Stimulated activated CD8-positive, alpha-beta memory T cell treated with anti-CD3 and anti-CD28 coated beads, Interleukin-4, amount 100 ng/mL, for 4 hours (primary cell): ENCODE results near the gene DFFA.
"Not testable (repeated sequence)": the region's sequence is repeated elsewhere in the genome, so short reads cannot be mapped to it uniquely, and the experiment has no call there.

Source experiments
- DNase-seq, 2 donors: peaks; one replicate each; pipeline ENCODE4 v3.0.0-alpha.2; 2020; ENCODE audit warnings: low read depth in 2 of 2, low spot score in 1 of 2

The DFFA gene

DNA sequence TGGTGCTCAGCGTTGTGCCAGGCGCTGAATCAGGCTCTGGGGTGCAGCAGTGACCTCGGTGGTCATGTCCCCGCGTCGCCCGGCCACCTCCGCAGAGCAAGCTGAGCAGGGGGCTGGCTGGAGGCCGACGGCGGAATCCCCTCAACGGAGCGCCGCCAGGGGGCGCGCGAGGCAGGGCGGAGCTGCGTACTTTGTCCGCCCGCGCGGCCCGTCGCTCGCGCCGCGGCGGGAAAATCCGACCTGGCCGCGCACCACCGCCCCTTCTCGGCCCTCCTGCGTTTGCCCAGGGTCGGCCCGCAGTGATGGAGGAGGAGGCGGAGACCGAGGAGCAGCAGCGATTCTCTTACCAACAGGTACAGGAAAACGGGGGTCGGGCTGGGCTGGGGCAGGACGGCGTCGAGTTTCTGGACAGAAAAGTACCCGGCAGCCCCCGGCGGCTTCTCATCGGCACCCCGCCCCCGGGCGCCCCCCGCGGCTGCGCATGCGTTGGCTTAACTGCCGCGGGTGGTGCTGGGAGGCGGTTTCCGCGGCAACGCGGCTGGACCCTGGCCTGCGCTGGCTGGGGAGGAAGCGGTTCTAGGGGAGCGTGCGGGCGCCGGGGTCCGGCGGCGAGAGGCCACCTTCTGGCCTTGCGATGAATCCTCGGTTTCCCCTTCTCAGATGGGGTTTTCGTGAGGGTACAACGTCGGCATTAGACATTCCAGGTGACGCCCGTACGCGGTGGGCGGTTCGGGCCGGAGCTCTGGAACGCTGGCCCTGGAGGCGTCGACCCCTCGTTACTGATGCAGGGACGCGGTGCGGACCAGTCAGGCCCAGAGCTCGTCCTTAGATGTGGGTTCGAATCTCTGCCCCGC lies 41.9 kb downstream of the DFFA start, which contains the start of gene CENPS:
CENPS (plus strand) TSS at position 218 of the 854 bp plus-strand sequence; CDS start at position 303, 85 bp downstream.
- DNase-seq, result peak; percentile 83 to 84

DNA sequence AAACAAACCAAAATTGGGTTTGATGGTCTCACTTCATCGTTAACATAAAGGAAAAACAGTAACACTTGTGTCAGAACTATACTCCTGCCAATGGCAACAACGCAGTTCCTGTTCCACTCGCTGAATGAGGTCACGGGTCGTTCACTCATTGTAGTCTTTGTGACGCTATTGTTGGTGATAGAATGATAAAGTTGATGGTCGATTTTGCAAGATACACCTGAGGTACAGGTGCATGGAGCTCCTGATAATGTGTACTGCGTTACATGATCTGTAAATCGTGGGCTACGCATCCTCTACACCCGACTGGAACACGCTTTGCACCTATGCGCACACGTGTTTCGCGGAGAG lies 42.5 kb downstream of the DFFA start:
- no peak for DNase-seq

DNA sequence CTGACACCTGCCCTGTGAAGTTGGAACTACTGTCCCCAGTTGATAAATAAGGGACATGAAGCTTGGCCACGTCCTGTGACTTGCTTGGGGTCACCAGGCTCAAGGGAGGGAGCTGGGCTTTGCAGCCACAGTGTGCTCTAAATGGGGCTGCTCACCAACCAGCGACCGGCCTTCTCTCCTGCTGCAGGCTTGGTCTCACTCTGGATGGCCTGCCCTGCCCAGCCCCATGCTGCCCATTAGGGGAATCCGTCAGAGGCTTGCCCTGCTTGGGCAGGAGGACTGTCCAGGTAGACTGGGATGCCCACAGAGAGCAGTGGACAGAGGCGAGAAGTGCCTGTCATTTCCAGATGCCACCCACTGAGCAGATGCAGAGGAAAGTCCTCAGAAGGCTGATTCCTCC lies 43.3 kb downstream of the DFFA start:
- no peak for DNase-seq

DNA sequence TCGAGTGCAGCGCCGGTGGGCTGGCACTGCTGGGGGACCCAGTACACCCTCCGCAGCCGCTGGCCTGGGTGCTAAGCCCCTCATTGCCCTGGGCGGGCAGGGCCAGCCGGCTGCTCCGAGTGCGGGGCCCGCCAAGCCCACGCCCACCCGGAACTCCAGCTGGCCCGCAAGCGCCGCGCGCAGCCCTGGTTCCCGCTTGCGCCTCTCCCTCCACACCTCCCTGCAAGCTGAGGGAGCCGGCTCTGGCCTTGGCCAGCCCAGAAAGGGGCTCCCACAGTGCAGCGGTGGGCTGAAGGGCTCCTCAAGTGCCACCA lies 45.8 kb downstream of the DFFA start:
- DNase-seq, result not testable (repeated sequence)

DNA sequence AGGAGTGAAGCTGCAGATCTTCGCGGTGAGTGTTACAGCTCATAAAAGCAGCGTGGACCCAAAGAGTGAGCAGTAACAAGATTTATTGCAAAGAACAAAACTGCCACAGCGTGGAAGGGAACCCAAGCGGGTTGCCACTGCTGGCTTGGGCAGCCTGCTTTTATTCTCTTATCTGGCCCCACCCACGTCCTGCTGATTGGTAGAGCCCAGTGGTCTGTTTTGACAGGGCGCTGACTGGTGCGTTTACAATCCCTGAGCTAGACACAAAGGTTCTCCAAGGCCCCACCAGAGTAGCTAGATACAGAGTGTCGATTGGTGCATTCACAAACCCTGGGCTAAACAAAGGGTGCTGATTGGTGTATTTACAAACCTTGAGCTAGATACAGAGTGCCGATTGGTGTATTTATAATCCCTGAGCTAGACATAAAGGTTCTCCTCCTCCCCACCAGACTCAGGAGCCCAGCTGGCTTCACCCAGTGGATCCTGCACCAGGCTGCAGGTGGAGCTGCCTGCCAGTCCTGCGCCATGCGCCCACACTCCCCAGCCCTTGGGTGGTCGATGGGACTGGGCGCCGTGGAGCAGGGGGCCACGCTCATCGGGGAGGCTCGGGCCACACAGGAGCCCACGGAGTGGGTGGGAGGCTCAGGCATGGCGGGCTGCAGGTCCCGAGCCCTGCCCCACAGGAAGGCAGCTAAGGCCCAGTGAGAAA lies 46.3 kb downstream of the DFFA start:
- not testable (repeated sequence) for DNase-seq

DNA sequence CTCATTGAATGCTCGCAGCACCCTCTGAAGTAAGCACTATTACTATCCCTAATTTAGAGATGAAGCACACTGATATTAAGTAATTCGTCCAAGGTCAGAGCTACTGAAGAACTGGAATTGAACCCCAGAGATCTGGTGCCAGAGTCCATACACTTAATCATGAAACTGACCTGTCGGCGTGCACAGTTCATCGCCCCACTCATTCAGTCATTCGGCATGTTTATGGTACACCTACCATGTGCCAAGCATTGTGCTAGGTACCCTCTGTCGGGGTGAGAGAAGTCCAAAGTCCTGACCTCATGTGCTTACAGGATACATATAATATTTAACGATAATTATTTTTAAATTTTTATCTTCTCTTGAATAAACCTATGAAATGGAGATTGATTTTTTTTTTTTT lies 47.7 kb downstream of the DFFA start:
- DNase-seq, result no peak

DNA sequence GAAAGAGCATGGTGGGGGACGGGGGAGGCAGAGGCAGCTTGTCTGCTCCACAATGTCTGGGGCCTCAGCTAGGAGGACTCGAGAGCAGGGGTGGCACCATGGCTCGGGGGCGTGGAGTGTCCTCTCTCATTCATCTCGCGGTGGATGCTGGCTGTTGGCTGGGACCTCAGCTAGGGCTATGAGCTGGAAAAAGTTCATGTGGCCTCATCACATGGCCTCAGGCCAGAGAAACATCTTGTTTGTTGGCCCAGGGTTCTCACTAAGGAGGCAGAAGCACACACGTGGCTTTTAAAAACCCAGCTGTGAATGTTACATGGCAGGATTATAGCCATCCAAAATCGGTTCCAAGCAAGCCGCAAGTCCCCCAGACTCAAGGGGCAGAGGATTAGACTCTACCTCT lies 48.3 kb downstream of the DFFA start:
- no peak for DNase-seq

DNA sequence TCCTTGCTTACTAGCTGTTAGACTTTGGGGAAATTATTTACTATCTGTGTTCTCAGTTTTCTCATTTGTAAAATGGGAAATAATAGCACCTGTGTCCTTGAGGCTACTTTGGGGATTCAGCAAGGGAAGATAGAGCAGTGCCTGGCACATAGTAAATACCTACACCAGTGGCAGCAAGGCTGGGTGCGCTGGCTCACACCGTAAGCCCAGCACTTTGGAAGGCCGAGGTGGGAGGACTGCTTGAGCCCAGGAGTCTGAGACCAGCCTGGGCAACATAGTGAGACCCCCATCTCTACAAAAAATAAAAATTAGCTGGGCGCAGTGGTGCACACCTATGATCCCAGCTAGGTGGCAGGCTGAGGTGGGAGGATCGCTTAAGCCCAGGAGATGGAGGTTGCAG lies 50.7 kb downstream of the DFFA start:
- DNase-seq, result no peak

DNA sequence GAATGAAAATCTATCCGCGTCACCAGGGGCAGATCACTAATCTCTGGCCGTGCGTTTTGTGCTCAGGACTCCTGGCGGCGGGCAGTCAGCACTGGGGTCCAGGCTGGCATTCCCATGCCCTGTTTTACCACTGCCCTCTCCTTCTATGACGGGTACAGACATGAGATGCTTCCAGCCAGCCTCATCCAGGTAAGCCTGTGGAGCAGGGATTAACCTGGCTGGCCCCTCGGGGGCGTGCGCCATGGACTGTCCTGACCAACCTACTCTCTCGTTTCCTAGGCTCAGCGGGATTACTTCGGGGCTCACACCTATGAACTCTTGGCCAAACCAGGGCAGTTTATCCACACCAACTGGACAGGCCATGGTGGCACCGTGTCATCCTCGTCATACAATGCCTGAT lies 53.0 kb downstream of the DFFA start:
- DNase-seq, result no peak

DNA sequence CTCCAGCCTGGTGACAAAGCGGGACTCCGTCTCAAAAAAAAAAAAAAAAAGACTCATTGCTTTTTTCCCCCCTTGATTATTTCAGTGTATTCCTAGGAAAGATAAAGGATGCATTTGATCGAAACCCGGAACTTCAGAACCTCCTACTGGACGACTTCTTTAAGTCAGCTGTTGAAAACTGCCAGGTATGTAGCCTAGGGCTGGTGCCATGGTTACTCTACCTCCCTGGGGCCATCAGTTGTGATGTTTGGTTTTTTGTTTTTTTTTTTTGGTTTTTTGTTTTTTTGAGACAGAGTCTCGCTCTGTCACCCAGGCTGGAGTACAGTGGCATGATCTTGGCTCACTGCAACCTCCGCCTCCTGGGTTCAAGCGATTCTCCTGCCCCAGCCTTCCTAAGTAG lies 53.6 kb downstream of the DFFA start:
- DNase-seq, result not testable (repeated sequence)

DNA sequence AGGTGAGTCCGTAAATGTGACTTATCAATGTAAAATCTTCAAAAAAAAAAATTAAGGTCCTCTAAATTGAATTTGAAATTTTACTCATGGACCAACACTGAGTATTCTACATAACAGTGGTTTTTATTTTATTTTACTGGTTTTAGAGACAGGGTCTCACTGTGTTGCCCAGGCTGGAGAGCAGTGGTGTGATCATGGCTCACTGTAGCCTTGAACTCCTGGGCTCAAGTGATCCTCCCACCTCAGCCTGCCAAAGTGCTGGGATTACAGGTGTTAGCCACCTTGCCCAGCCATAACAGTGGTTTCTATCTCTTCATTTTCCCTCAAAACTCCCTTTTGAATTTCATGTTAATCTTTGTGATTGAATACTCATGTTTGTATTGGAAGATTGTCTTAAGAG lies 56.4 kb downstream of the DFFA start:
- DNase-seq, result not testable (repeated sequence)

DNA sequence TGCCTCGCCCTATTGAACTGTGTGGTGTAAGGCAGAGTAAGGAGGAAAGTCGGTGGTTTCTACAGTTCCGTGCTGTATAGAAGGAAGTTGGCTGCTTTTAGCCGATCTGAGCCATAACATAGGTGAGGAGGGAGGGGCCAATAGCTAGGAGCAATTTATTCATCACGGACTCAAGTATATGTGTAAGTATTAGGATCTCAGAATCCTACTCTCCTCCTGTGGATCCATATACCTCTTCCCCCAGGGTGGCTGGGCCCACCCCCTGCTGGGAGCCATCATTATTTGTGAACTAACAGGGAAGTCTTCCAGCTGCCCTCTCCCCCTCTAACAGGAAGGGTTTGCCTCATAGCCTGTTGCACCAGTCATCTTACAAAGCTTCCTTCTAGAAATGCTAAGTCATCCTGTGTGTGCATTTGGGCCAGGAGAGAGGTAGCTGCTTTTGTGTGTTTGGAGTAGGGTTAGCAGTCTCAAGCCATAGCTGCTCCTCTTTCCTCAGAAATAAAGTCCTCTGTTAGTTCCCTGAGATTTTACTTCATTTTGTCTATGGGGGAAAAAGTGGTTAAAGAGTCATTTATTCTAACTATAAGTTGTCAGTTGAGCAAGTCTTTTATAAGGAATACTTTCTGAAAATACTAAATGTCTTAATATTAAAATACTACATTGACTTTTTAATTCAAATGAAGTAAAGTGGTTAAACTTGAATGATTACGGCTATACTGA lies 57.0 kb downstream of the DFFA start:
- no peak for DNase-seq

DNA sequence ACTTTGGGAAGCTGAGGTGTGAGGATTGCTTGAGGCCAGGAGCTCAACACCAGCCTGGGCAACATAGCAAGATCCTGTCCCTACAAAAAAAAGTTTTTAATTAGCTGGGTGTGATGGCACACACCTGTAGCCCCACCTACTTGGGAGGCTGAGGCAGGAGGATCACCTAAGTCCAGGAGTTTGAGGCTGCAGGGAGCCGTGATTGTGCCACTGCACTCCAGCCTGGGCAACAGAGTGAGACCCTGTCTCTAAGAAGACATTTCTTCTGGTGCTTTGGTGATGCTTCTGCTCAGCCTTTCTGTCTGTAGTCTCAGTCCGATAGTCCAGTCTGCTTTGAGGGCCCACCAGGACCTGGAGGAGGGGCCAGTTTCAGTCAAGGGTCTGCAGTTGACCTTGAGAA lies 65.1 kb downstream of the DFFA start:
- no peak for DNase-seq
